HG02623 (cell line): ENCODE results near the gene LRRC4.

Experiments used
- ATAC-seq: cut with Tn5 transposase; IDR thresholded peaks from one replicate; pipeline ENCODE4 v1.9.1; 2021; ENCODE audit warnings: moderate library complexity; ENCODE audit not compliant: unreplicated experiment

The LRRC4 gene

DNA sequence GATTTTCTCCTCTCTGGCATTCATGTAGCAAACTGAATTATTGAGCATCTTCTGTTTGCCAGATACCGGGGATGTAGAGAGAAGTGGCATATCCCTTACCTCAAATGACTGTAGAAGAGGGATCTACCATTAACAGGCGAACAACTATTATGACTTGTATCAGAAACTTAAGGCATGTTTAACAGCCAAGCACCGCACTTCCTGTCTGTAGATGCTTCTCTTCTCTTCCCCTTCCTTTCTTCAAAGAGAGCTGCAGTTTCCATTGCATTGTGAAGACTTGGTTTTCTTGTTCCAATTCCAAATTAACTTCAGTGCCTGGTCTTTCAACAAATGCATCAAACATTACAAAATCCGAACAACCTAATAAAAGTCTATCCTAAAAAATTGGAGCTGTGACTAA, 49.3 kb downstream of the LRRC4 start:
- no peak for ATAC-seq

DNA sequence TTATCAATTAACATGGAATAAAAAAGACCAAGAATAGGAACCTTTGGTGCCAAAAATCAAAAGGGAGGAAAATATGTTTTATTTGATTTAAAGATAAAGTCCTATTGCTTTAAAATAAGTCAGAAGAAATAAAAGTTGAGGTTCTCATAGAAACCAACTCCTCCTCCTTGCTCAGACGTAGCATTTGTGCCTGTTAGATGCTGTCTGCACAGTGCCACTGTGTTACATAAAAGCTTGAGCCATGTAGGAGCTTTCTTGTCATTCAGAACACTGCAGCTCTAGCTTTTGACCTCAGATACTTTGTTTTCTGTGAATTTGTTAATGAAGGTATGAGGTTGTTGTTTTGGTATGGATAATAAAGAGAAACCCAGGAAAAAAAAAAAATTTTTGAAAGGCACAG, 50.3 kb downstream of the LRRC4 start:
- no peak for ATAC-seq

GRCh38 chr7:127979728-127980126, 51.5 kb downstream of the LRRC4 start:
- no peak for ATAC-seq

DNA sequence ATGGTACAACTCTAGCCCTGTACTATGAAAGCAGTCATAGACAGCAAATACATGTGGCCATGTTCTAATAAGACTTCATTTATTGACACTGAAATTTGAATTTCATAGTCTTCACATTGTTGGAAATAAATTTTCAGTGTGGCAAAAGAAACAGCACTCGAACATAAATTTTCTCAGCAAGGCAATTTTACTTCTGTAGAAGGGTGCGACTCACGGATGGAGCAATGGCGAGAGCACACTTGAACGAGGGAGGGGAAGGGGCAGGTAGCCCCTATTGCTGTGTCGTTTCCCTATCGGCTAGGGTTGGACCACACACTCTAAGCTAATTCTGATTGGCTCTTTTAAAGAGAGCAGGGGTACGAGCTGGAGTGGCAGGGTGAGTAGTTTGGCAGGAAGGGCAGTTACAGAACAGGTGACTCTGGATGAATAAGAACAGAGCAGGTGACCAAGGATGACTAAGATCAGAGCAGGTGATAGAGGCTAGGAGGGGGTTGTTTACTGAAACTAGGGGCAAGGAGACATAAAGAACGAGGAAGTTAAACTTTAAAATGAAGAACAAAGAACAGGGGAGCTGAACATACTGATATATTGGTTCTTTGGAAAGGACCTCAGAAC, 52.0 kb downstream of the LRRC4 start:
- no peak for ATAC-seq

GRCh38 chr7:127978421-127978820, 52.8 kb downstream of the LRRC4 start:
- ATAC-seq = no peak
